NCI-H2196 treated with DMSO at 0.1 percent for 48 hours (cell line): ENCODE data around the gene TANGO6.

Experiments used
- DNase-seq: peaks from one replicate; lab custom pipeline; 2025; ENCODE audit not compliant: unreplicated experiment; lab: John Stamatoyannopoulos, UW

The TANGO6 gene

GRCh38 chr16:68860978-68861892, 17.9 kb downstream of the TANGO6 start:
- DNase-seq = no peak

GRCh38 chr16:68866933-68867332, 23.6 kb downstream of the TANGO6 start:
- no peak for DNase-seq

GRCh38 chr16:68869492-68870088, 26.3 kb downstream of the TANGO6 start:
- DNase-seq = no peak

DNA sequence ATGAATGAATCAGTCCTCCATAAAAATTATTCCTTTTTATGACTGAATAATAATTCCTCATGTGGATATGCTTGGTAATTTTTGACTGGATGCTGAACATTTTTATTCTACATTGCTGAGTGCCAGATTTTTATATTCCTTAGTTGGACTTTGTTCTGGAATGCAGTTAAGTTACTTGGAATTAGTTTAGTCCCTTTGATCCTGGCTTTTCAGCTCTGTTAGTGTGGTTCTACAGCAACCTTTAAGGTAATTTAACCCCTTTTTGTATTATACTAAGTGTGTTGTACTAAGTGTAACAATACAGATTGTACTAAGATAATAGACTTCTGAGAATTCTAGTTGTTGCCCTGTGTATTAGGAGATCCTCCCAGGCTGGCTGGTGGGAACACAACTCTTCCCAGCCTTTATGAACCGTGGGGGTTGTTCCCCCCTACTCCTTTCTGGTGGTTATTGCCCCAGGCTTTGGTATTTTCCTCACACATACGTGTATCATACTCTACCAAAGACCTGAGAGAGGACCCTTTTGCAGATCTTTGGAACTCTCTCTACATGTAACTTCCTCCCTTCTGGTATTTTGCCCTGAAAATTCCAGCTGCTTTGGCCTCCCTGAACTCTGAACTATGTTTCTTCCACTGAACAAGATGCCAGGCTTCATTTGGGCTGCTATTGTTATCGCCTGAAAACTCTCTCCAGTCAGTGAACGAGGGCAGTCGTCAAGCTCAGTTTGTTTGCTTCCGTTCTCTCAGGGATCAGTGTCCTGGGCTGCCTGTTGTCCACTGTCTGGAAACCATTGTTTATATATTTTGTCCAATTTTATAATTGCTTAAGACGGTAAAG, 30.5 kb downstream of the TANGO6 start:
- DNase-seq = no peak

DNA sequence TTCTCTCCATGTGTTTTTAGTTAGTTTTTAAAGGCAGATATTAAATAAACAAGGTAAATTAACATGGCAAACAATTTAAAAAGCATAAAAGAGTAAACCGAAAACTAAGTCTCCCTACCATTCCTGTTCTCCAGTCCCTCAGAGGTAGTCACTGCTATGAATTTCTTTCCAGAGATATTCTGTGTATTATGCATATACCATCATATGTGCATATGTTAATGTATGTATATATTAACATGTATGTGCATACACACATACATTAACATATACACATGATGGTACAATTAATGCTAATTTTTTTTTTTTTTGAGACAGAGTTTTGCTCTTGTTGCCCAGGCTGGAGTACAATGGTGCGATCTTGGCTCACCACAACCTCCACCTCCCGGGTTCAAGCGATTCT, 32.5 kb downstream of the TANGO6 start:
- DNase-seq = no peak

- DNase-seq = no peak
Measured at GRCh38 chr16:68883685-68884084, 40.4 kb downstream of the TANGO6 start.

DNA sequence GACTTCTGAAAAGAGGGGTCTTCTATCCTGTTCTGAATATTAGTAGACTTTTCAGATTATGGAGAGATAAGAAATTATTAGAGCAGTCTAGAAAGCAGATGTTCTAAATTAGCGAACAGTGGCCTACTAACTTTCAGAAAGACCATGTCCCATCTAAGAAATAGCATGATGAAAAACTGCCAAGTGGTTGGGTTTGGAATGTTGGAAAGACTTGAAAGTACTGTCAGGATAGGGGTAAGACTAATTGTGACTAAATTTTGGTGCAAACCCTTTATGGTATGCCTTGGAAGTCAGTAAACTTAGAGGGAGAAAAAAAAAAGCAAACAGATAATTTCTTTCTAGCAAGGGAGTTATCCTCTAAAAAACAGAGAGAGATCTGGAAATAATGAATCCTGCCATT, 41.1 kb downstream of the TANGO6 start:
- DNase-seq = no peak

DNA sequence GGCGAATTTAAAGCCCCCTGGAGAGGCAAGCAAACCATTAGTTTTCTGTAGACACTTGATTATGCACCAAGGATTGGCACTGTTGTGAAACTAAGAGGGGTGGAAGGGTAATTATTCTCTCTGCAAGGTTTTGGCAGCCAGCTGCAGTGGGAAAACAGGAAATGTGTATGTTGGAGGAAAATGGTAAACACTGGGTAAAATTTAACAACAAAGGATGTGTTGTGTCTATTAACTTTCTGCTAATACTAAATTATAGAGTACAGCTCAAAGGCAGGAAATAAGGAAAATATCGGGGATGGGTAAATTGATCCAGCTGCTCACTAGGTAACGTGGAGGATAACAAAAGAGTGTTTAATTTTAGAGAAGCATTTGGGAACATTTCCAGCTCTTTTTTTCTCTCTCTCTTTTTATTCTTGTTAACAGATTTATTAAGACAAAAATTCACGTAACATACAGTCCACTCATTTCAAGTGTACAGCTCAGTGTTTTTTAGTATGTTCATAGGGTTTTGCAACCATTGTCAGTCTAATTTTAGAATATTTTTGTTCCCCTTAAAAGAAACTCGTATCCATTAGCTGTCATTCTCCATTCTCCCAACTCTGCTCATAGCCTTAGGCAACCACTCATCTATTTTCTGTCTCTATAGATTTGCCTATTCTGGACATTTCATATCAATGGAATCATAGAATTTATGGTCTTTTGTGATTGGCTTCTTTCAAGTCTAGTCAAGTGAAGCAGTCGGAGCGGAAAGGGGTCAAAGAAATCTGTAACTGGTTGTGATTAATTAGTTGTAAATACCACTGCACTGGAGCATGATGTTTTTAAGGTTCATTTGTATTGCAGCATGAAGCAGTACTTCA, 41.8 kb downstream of the TANGO6 start:
- DNase-seq = peak; percentile 3

- no peak for DNase-seq
Measured at GRCh38 chr16:68887107-68887506, 43.8 kb downstream of the TANGO6 start.

DNA sequence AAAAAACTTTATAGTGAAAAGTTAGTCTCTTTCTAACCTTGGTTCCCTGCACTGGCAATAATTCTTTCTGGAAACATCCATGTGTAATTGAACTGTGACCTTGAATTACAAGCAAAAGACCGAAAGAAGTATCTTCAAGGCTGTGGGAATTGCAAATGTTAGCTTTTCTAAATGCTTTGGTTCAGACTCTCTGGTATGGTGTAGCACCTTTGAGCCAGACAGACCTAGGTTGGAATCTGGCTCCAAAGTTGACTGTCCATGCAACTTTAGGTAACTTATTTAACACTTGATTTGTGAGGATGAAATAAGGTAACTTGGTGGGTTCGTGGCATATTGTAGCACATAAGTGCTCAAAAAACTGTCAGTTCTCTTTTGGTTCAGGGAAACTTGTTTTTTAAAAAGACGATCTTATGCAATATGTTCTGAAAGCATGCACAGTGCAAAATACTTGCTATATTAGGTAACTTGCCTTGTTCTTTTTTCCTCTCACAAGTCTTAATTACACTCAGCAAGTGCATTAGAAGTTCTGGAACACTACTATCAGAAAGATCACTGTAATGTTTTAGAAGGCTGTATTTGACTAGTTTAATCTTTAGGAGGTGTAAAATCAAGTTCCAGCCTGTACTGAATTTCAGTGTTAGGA, 46.3 kb downstream of the TANGO6 start:
- DNase-seq = no peak

DNA sequence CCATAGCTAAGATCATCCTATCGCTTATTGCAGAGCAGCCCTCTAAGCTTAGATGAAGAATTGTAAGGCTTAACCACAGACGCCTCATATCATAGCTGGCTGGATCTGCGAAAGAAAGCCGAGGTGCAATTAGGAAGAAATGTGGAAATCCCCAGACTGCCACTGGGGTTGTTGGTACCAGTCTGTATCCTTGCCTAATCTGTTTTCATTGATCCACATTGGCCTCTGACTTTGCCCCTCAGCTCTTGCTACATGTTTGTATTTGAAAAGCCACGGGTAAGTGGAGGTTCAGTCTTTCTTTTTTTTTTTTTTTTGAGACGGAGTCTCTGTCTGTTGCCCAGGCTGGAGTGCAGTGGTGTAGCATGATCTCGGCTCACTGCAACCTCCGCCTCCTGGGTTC, 48.9 kb downstream of the TANGO6 start:
- DNase-seq = no peak

DNA sequence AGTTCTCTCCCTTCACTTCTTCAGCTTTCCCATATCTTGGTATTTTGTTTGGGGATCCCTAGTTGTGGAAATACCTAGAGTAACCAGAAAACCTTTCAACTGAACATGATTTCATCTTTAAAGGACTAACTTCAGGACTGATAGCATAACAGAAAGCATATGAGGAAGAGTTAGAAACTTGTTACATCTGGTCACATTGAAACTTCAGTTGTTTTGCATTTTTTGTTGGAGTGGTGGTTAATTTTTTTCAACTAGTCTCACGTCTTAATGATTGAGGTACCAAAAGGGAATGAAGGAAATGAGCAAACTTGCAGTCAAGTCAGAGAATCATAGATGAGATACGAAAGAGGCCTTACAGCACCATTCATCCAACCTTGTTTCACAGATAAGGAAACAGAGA, 49.6 kb downstream of the TANGO6 start:
- DNase-seq = no peak

DNA sequence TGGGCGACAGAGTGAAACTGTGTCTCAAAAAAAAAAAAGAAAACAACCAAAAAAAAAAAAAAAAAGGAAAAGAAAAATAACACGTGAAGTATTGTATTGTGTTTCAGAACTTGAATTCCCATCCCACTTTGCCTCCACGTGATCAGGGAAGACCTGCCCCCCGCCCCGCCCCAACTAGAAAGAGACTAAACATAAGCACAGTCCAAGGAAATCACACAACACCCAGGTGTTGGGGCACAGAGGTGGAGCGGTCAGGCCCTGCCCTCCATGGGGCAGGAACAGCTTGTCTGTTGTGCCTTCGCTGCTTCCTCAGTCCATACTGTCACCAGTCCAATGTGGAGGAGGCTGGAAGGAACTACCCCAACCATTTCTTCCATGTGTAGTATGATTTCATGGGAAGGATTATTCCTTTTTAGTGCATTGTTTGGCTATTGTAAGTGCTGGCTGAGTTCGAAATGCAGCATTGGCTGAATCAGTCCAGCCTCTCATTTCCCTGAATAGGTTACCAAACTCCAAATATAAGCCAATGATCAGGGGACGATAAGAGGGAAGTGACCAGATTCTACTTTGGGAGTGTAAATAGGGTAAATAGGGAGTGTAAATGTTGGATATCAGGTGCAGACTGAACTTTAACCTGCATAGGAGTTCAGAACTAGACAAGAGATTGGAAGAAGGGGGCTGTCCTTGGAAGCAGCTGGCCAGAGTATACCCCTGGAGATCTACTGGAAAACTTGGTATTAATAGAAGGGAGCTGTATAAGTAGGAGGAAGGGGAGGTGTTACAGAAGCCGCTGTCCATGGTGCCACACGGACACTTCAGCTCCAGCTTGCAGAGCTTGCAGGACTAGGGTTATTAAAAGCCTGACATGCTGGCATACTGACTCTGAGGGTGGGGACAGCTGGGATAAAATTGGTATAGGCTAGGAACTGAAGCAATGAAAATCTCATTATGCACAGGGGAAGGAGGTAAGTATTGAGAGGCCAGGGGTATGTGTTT, 50.7 kb downstream of the TANGO6 start:
- no peak for DNase-seq

DNA sequence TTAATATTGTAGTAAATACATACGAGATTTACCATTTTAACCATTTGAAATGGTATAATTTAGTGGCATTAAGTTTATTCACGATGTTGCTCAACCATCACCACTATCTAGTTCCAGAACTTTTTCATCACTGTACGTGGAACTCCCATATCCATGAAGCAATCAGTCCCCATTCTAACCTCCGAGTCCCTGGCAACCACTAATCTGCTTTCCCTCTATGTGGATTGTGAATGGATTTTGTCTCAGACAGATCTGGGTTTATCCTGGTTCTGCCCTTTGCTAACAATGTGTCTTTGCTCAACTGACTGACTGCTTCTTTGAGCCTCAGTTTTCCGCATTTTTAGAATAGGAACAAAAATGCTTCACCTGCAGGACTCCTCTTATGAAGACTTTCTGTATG, 51.4 kb downstream of the TANGO6 start:
- DNase-seq = no peak

- no peak for DNase-seq
Measured at GRCh38 chr16:68898026-68898425, 54.7 kb downstream of the TANGO6 start.

DNA sequence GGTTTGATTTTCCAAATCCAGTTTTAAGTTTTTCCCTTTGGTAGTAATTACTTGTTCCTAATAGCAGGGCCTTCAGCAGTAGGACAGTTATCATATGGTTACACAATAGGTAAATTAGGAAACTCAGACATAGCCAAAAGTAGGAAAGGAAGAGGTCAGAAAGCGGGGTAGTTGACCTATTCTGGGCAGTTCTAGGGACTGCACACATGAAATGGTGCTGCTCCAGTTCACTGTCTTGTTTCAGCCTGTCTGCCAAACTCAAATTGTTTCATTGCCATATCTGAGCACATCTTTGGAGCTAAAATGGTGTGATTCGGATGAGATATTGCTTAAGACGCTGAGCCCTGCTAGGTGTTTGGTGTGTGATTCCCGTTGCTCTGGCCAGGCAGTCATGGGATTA, 56.7 kb downstream of the TANGO6 start:
- no peak for DNase-seq

DNA sequence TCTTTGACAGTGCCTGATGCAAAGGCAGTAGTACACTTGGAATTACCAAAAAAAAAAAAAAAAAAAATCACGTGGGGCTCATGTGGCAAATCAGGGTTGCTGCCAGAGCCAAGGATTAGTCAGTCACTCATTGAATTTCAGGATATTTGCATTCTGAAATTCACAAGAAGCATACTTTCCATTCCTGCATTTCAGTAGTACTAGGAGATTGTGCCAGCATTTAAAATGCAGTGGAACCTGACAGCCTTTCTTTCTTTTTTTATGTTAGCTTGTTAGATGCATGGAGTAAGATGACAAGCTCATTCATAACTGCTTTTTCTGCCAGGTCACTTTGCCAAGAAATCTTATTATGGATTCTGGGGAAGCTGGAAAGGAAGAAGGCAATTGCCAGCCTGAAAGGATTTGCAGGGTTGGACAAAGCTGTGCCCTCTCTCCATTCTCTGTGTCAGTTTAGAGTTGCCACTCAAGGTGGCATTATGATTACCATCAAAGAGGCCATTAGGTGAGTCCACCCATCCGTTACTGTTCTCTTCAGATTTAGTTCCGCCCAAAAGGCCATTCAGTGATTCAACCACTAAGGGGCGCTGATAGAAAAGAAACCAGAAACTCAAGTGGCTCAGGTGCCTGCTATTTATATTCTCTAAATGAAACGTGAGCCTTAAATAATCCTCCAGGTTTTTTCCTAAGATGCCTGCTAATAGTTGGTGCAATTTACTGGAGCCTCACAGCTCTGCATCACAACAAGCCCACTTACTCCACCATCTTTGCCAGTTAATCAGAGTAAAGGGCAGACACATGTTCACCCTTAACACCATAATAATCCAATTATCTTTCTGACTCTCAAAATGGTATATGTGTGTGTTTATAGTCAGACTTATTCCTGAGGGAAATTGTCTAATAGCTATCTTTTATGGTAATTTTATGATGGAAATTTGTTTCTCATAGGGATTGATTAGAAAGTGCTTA, 59.0 kb downstream of the TANGO6 start:
- peak; percentile 60 for DNase-seq

- DNase-seq = no peak
Measured at GRCh38 chr16:68902969-68903345, 59.6 kb downstream of the TANGO6 start.
